Endothelial cell of umbilical vein (primary cell): ENCODE data around the gene RELL1. TPM values are rescaled to one million over a fixed set of nuclear protein-coding genes. Genes with fewer than 3 reads are reported as not detected.

ENCODE experiments used
- BruUV-seq: library from RNA; stranded (reverse); fragments of 400-500 nt; replicated peaks from 2 replicates; lab custom pipeline; 2021; lab: Mats Ljungman, UMichigan
- CTCF ChIA-PET: fragments of 300-600, 350-600 bp; sonication (Branson Sonifier 250); formaldehyde crosslinking; loops from one replicate; lab custom pipeline; 2021; ENCODE audit warnings: antibody characterized with exemption, inconsistent platforms; lab: Charles Lee
- POLR2A ChIA-PET: fragments of 300-600, 350-600 bp; sonication (Branson Sonifier 250); formaldehyde crosslinking; loops from one replicate; lab custom pipeline; 2021; ENCODE audit warnings: antibody characterized with exemption, inconsistent platforms; lab: Charles Lee
- DNase-seq: peaks from one replicate; pipeline ENCODE4 v3.0.0-alpha.2; 2011; ENCODE audit warnings: low read depth, low spot score
- FAIRE-seq: peaks from 2 replicates; lab custom pipeline; 2011; peaks lifted over from hg19 to GRCh38; lab: Jason Lieb, UNC
- H2AFZ ChIP-seq: 2 replicates; pipeline ENCODE4 v1.6.0; 2012; ENCODE audit warnings: low read depth, low read length, control low read depth, inconsistent platforms
- H3K27ac ChIP-seq: 2 replicates; pipeline ENCODE4 v1.5.1; 2011; ENCODE audit warnings: low read depth, mild to moderate bottlenecking, control low read depth, low read length, moderate library complexity; ENCODE audit not compliant: insufficient read depth
- H3K27me3 ChIP-seq, 2 experiments: 2 replicates each; pipeline versions ENCODE4 v1.6.0 to v1.6.1; 2011; ENCODE audit warnings: low read length in 2 of 2, mixed read lengths in 1 of 2; ENCODE audit not compliant: control insufficient read depth in 2 of 2, insufficient read depth in 2 of 2
- H3K36me3 ChIP-seq, 2 experiments: 2 replicates in 1 of 2; 3 replicates in 1 of 2; pipeline ENCODE4 v1.5.1; 2011; ENCODE audit warnings: low read length in 2 of 2, mild to moderate bottlenecking in 1 of 2, moderate library complexity in 1 of 2; ENCODE audit not compliant: control insufficient read depth in 2 of 2, insufficient read depth in 2 of 2; ENCODE audit errors: extremely low read depth in 1 of 2
- H3K4me1 ChIP-seq: 3 replicates; pipeline ENCODE4 v1.5.1; 2011; ENCODE audit warnings: mild to moderate bottlenecking, low read length; ENCODE audit not compliant: control insufficient read depth, insufficient read depth; ENCODE audit errors: extremely low read depth
- H3K4me2 ChIP-seq: 2 replicates; pipeline ENCODE4 v1.6.1; 2011; ENCODE audit warnings: low read length, control low read depth, mixed read lengths; ENCODE audit not compliant: insufficient read depth
- H3K4me3 ChIP-seq, 3 experiments: fragments of 200-600 bp in 1 of 3; sonication (generic), shearing (Covaris generic) in 1 of 3; replicated peaks in 1 of 3; 2 replicates each; pipeline ENCODE4 v1.5.1; 2011 to 2016; ENCODE audit warnings: control low read depth in 3 of 3, low read length in 3 of 3, mild to moderate bottlenecking in 2 of 3, inconsistent platforms in 1 of 3, low read depth in 1 of 3, moderate library complexity in 1 of 3; ENCODE audit not compliant: insufficient read depth in 1 of 3
- H3K79me2 ChIP-seq: 2 replicates; pipeline ENCODE4 v1.6.0; 2012; ENCODE audit warnings: low read length, inconsistent platforms; ENCODE audit not compliant: control insufficient read depth, insufficient read depth
- H3K9ac ChIP-seq: replicated peaks from 2 replicates; pipeline ENCODE3; 2011; ENCODE audit warnings: low read length, control low read depth; ENCODE audit not compliant: insufficient read depth; ENCODE audit errors: extremely low read depth
- H3K9me1 ChIP-seq: replicated peaks from 3 replicates; pipeline ENCODE4 v1.6.0; 2011; ENCODE audit warnings: mild to moderate bottlenecking, low read length; ENCODE audit not compliant: control insufficient read depth, insufficient read depth; ENCODE audit errors: extremely low read depth
- H3K9me3 ChIP-seq: replicated peaks from 2 replicates; pipeline ENCODE4 v1.5.1; 2012; ENCODE audit warnings: low read length, inconsistent platforms; ENCODE audit not compliant: control insufficient read depth, insufficient read depth
- H4K20me1 ChIP-seq: replicated peaks from 2 replicates; pipeline ENCODE3; 2011; ENCODE audit warnings: mild to moderate bottlenecking, low read length; ENCODE audit not compliant: control insufficient read depth, insufficient read depth; ENCODE audit errors: extremely low read depth
- EZH2 ChIP-seq: IDR thresholded peaks from 2 replicates; pipeline ENCODE4 v1.6.1; 2012; ENCODE audit warnings: borderline replicate concordance, low read depth, mild to moderate bottlenecking, moderate library complexity, low read length, inconsistent platforms; ENCODE audit not compliant: severe bottlenecking
- FOS ChIP-seq: IDR thresholded peaks from 2 replicates; pipeline ENCODE4 v1.6.1; 2011; ENCODE audit warnings: mild to moderate bottlenecking, low read length, moderate library complexity, borderline replicate concordance; ENCODE audit not compliant: insufficient read depth
- GATA2 ChIP-seq: IDR thresholded peaks from 2 replicates; pipeline ENCODE4 v1.7.0; 2011; ENCODE audit warnings: low read depth, mild to moderate bottlenecking, moderate library complexity, mixed read lengths, low read length; ENCODE audit not compliant: insufficient read length, insufficient read depth
- JUN ChIP-seq: IDR thresholded peaks from 2 replicates; pipeline ENCODE4 v1.6.1; 2011; ENCODE audit warnings: borderline replicate concordance, low read depth; ENCODE audit not compliant: insufficient read length, insufficient read depth
- MAX ChIP-seq: IDR thresholded peaks from 2 replicates; pipeline ENCODE4 v1.6.1; 2011; ENCODE audit not compliant: insufficient read depth, insufficient read length
- MYC ChIP-seq: IDR thresholded peaks from one replicate; pipeline ENCODE4 v1.6.1; 2011; ENCODE audit warnings: mild to moderate bottlenecking, low read depth, low read length
- POLR2A ChIP-seq: IDR thresholded peaks from 2 replicates; pipeline ENCODE4 v1.6.1; 2012; ENCODE audit warnings: low read depth, mild to moderate bottlenecking, control low read depth, low read length
- POLR2AphosphoS5 ChIP-seq: IDR thresholded peaks from 2 replicates; pipeline ENCODE4 v1.6.1; 2012; ENCODE audit warnings: low read depth, mild to moderate bottlenecking, control low read depth, low read length, moderate library complexity; ENCODE audit not compliant: insufficient read depth
- dilution Hi-C: fragments of 300-500 bp; cut with MboI; formaldehyde crosslinking; loops from one replicate; pipeline ENCODE4 v1.15.0; 2019; ENCODE audit warnings: low sequenced_read_pairs; ENCODE audit not compliant: extremely low pct_ligation_motif_present
- intact Hi-C: fragments of 100-400 bp; cut with micrococcal nuclease; formaldehyde crosslinking; loops from one replicate; pipeline ENCODE4 v1.10.0; 2022
- polyA plus RNA-seq, 4 experiments: library from polyadenylated mRNA; depleted of rRNA in 3 of 4; stranded (reverse) in 3 of 4; unstranded in 1 of 4; fragments of >200 nt; gene quantifications; 2 replicates each; pipeline versions ENCODE4 v1.2.1 to v1.2.3, GENCODE V29; 2011 to 2012; ENCODE audit warnings: missing spikeins in 1 of 4
- total RNA-seq: library from RNA; stranded (reverse); gene quantifications from 2 replicates; pipeline ENCODE4 v1.2.3, GENCODE V29; 2021
- TF ChIP-seq, protein P1 (sequence below), 2 donors: IDR thresholded peaks; 1 replicate in 1 of 2; 2 replicates in 1 of 2; pipeline ENCODE4 v1.5.1; 2011; ENCODE audit warnings: low read length in 2 of 2, mild to moderate bottlenecking in 2 of 2, moderate library complexity in 2 of 2, control low read depth in 1 of 2, inconsistent platforms in 1 of 2, low read depth in 1 of 2; ENCODE audit not compliant: insufficient read depth in 1 of 2; ENCODE audit errors: extremely low read depth in 1 of 2

Gene RELL1
- total and polyA plus RNA-seq, 2 donors (not counting 3 experiments of a cell fraction or from before 2014, with no cell fraction given) = 20.8 to 91.7 TPM

- dilution Hi-C loops = no loop called here
- ChIA-PET POLR2A (no interaction called here), CTCF (no interaction called here)
- Histone ChIP-seq H2AFZ (no peak overlapping the region), H3K4me3 (no peak overlapping the region), H4K20me1 (no peaks in the 10 kb centered on the region), H3K27me3 (no peaks in the 10 kb centered on the region), H3K9me3 (no peaks in the 10 kb centered on the region), H3K4me1 (peaks cover 10% of the 10 kb centered on the region), H3K36me3 (peaks cover 4% of the 10 kb centered on the region in 2 experiments), H3K4me2 (no peak overlapping the region), H3K9me1 (no peaks in the 10 kb centered on the region), H3K9ac (no peak overlapping the region), H3K79me2 (peaks cover 13% of the 10 kb centered on the region), H3K27ac (no peak overlapping the region)
- FAIRE-seq (no peak), DNase-seq (no peak)
- intact Hi-C loops = no loop called here
- no TSS peak for BruUV-seq
- TF ChIP-seq GATA2 (no peak), FOS (no peak), POLR2A (no peak), MYC (no peak), EZH2 (no peak), POLR2AphosphoS5 (no peak), MAX (no peak), JUN (no peak)
- TF ChIP-seq, protein P1, sequence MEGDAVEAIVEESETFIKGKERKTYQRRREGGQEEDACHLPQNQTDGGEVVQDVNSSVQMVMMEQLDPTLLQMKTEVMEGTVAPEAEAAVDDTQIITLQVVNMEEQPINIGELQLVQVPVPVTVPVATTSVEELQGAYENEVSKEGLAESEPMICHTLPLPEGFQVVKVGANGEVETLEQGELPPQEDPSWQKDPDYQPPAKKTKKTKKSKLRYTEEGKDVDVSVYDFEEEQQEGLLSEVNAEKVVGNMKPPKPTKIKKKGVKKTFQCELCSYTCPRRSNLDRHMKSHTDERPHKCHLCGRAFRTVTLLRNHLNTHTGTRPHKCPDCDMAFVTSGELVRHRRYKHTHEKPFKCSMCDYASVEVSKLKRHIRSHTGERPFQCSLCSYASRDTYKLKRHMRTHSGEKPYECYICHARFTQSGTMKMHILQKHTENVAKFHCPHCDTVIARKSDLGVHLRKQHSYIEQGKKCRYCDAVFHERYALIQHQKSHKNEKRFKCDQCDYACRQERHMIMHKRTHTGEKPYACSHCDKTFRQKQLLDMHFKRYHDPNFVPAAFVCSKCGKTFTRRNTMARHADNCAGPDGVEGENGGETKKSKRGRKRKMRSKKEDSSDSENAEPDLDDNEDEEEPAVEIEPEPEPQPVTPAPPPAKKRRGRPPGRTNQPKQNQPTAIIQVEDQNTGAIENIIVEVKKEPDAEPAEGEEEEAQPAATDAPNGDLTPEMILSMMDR (IDR thresholded peaks at IDR 0.05; ENCODE audit: extremely low read depth in 1 of 2, insufficient read depth in 1 of 2, low read depth in 1 of 2, low read length in 2 of 2) = no peak
Observed at GRCh38 chr4:37625499-37625898, 60.7 kb downstream of the RELL1 start.
